HFFc6 (cell line): ENCODE measurements around the gene SELENOW. TPM values are rescaled to one million over a fixed set of nuclear protein-coding genes. Genes with fewer than 3 reads are reported as not detected.
"Not testable (repeated sequence)": the region's sequence is repeated elsewhere in the genome, so short reads cannot be mapped to it uniquely, and the experiment has no call there.

Experiments used
- DNase-seq: peaks from one replicate; pipeline ENCODE4 v3.0.0-alpha.2; 2018
- H3K27ac Mint-ChIP-seq: 2 replicates; pipeline ENCODE4 v1.8.0; 2020; ENCODE audit warnings: mild to moderate bottlenecking, mixed read lengths
- H3K27me3 Mint-ChIP-seq: 2 replicates; pipeline ENCODE4 v1.8.0; 2021; ENCODE audit warnings: mild to moderate bottlenecking, moderate library complexity, mixed read lengths; ENCODE audit not compliant: insufficient read depth
- H3K36me3 Mint-ChIP-seq: 2 replicates; pipeline ENCODE4 v1.8.0; 2021; ENCODE audit warnings: low read depth, mixed read lengths
- H3K4me1 Mint-ChIP-seq: 2 replicates; pipeline ENCODE4 v1.8.0; 2020; ENCODE audit warnings: low read depth, mixed read lengths
- H3K4me3 Mint-ChIP-seq: 2 replicates; pipeline ENCODE4 v1.8.0; 2020; ENCODE audit warnings: mild to moderate bottlenecking, moderate library complexity, mixed read lengths
- H3K9me3 Mint-ChIP-seq: 2 replicates; pipeline ENCODE4 v1.8.0; 2020; ENCODE audit warnings: mild to moderate bottlenecking, mixed read lengths
- CTCF ChIP-seq: fragments of 200-600 bp; sonication (generic); IDR thresholded peaks from 2 replicates; pipeline ENCODE4 v1.5.0; 2021; ENCODE audit warnings: antibody characterized with exemption, mild to moderate bottlenecking
- total RNA-seq, 6 experiments: library from RNA; stranded (reverse); fragmentation: NEBNext Ultra II Directional; extraction: Animal tissue kit (Norgen Biotek cat#: 25700); gene quantifications; 2 replicates in 1 of 6; 3 replicates in 5 of 6; pipeline ENCODE4 v1.2.3, GENCODE V29; 2021

SELENOW gene
- total RNA-seq, 6 experiments from 2014 or later = 214 to 245 (median 224) TPM

DNA sequence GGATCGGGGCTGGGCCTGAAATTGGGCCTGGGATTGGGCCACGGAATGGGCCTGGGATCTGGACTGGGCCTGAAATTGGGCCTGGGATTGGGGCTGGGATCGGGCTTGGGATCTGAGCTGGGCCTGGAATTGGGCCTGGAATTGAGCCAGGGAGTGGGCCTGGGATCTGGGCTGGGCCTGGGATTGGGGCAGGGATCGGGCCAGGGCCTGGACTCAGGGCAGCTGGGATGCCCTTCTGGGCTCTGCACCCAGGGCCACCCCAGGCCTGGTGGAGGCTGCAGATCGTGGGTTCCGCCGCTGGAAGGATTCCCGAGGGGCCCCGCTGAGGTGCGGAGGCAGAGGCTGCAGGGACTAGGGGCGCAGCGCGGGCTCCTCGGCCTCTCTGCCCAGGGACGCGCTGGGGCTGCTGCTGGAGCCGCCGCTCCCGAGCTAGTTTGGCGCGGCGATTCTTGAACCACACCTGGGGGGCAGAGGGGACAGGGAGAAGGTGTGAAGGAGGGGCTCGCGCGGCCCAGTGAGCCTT is 24.1 kb downstream of the SELENOW start:
- no peak for TF ChIP-seq CTCF
- Mint-ChIP-seq H3K9me3 (peaks cover 4% of the 10 kb centered on the region; the same call in 1 of the 2 replicates), H3K27ac (no peak overlapping the region), H3K27me3 (peaks cover 21% of the 10 kb centered on the region), H3K4me1 (no peaks in the 10 kb centered on the region), H3K4me3 (no peak overlapping the region), H3K36me3 (0 out of 2 replicates have a peak, but pooled peaks cover 4% of the 10 kb centered on the region)
- DNase-seq = no peak

DNA sequence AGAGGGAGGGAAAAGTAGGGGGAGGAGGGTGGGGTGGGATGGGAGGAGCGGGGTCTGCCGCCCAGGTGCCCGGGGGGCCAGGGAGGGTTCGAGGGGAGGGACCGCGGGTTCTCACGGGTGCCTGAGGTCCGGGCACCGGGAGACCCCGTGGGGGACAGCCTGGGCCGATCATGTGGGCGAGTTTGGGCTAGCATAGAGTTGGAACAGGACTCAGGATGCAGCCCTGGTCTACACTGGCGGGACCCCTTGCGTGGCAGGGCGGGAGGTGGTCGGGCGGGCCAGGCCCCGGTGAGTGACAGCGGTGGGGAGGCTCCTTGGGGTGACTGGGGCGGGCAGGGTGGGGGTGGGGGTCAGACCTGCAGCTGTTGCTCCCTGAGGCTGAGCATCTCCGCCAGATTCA is 24.6 kb downstream of the SELENOW start:
- H3K9me3 Mint-ChIP-seq, H3K36me3 Mint-ChIP-seq, H3K4me3 Mint-ChIP-seq, DNase-seq, H3K27ac Mint-ChIP-seq, H3K4me1 Mint-ChIP-seq: not testable (repeated sequence)
- peaks cover 21% of the 10 kb centered on the region for H3K27me3 Mint-ChIP-seq

DNA sequence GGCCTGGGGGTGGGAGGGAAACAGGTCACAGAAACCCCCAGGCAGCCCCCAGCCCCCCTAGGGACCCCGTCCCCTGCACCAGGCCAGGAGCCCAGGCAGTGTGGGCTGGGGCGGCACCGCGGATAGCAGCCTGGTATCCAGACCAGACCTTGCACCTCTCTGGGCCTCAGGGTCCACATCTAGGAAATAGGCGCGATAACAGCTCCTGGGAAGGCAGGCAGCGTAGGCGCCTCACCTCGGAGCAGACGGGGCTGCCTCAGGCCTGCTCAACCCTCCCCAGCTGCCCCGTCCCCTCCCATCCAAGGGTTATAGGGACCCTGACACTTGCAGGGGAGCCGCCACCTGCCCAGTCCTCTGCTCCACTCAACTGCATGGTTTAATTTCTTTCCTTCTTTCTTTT is 25.2 kb downstream of the SELENOW start:
- not testable (repeated sequence) for DNase-seq, H3K4me3 Mint-ChIP-seq, H3K9me3 Mint-ChIP-seq, H3K27ac Mint-ChIP-seq, H3K36me3 Mint-ChIP-seq, H3K4me1 Mint-ChIP-seq
- peaks cover 21% of the 10 kb centered on the region for H3K27me3 Mint-ChIP-seq

DNA sequence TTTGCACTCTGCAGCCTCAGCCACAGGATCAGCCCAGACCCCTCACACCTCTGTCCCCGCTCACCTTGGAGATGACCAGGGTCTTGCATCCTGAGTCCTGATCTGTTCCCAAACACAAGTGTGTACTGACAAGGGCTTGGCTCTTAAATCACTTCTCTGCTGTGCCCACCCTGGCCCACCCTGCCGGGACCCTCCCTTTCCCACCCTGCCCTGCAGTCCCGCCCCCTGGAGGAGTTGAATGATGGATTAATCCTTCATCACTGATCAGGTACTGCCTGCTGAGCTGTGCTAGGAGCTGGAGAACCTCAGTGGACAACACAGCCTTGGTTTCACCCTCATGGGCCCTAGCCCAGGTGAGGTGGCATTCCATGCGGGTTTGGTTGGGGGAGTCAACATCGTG is 25.9 kb downstream of the SELENOW start, which contains the start of gene TPRX1:
Gene TPRX1, minus strand, starts transcription at position 101 of the 400 bp plus-strand sequence. Its CDS starts 12 bp downstream, at position 89.
- not testable (repeated sequence) for H3K4me3 Mint-ChIP-seq, DNase-seq, H3K9me3 Mint-ChIP-seq, H3K27ac Mint-ChIP-seq, H3K4me1 Mint-ChIP-seq, H3K36me3 Mint-ChIP-seq
- peaks cover 17% of the 10 kb centered on the region for H3K27me3 Mint-ChIP-seq

DNA sequence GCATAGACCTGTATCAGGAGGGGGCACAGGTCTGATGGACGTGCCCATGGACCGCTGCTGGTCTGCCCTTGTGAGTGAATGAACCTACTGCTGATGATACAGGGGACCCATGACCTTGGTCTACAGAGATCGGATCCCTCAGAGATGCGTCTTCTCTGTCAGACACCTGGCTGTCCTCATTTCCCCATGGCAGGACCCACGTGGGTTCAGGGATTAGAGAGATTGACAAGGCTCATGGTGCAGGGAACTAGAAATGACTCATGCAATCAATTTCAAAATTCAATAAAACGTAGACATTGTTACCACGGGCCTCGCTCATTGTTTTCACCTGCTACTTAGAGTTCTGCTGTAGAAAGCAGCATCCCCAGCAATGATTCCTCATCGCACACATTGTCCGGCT is 26.8 kb downstream of the SELENOW start:
- H3K27ac Mint-ChIP-seq = no peak overlapping the region
- no peak for TF ChIP-seq CTCF
- peaks cover 4% of the 10 kb centered on the region; the same call in 1 of the 2 replicates for H3K9me3 Mint-ChIP-seq

GRCh38 chr19:47806435-47806834 is 27.9 kb downstream of the SELENOW start:
- H3K9me3 Mint-ChIP-seq = no peaks in the 10 kb centered on the region
- H3K4me3 Mint-ChIP-seq = no peak overlapping the region
- no peak for DNase-seq
- no peak overlapping the region for H3K27ac Mint-ChIP-seq
- no peak for TF ChIP-seq CTCF
- no peaks in the 10 kb centered on the region for H3K4me1 Mint-ChIP-seq
- no peaks in the 10 kb centered on the region for H3K36me3 Mint-ChIP-seq
- peaks cover 17% of the 10 kb centered on the region for H3K27me3 Mint-ChIP-seq

More for the DNA sequence above, 26.8 kb downstream of the SELENOW start:
- H3K36me3 Mint-ChIP-seq = 0 out of 2 replicates have a peak, but pooled peaks cover 4% of the 10 kb centered on the region
- H3K4me1 Mint-ChIP-seq = no peaks in the 10 kb centered on the region
- DNase-seq = no peak
- no peak overlapping the region for H3K4me3 Mint-ChIP-seq
- peaks cover 17% of the 10 kb centered on the region for H3K27me3 Mint-ChIP-seq

- DNase-seq = peak; percentile 37
- no peaks in the 10 kb centered on the region for H3K36me3 Mint-ChIP-seq
- H3K9me3 Mint-ChIP-seq = no peaks in the 10 kb centered on the region
- peaks cover 9% of the 10 kb centered on the region for H3K27me3 Mint-ChIP-seq
- TF ChIP-seq CTCF = peak; percentile 80
- H3K4me3 Mint-ChIP-seq = no peak overlapping the region
- H3K4me1 Mint-ChIP-seq = no peaks in the 10 kb centered on the region
- no peak overlapping the region for H3K27ac Mint-ChIP-seq
Measured at GRCh38 chr19:47813304-47813994, 34.9 kb downstream of the SELENOW start.
